Stomach smooth muscle (tissue), 2 donors: ENCODE data around the gene USH1C.

Source experiments
- H3K27ac ChIP-seq: one replicate; pipeline ENCODE4 v1.7.0; 2013; ENCODE audit warnings: mild to moderate bottlenecking, low read length, inconsistent platforms
- H3K27me3 ChIP-seq, 2 donors: one replicate each; pipeline ENCODE4 v1.7.0; 2013; ENCODE audit warnings: low read length in 2 of 2; ENCODE audit not compliant: insufficient read depth in 2 of 2, control insufficient read depth in 1 of 2
- H3K36me3 ChIP-seq, 2 donors: one replicate each; pipeline ENCODE4 v1.7.0; 2013; ENCODE audit warnings: low read length in 2 of 2; ENCODE audit not compliant: control insufficient read depth in 2 of 2, insufficient read depth in 2 of 2
- H3K4me1 ChIP-seq: one replicate; pipeline ENCODE4 v1.7.0; 2013; ENCODE audit warnings: low read length; ENCODE audit not compliant: control insufficient read depth, insufficient read depth
- H3K4me3 ChIP-seq, 2 donors: one replicate each; pipeline ENCODE4 v1.7.0; 2013; ENCODE audit warnings: low read length in 2 of 2
- H3K9ac ChIP-seq, 2 donors: one replicate each; pipeline ENCODE4 v1.7.0; 2013; ENCODE audit warnings: low read length in 2 of 2, mild to moderate bottlenecking in 1 of 2
- H3K9me3 ChIP-seq, 2 donors: one replicate each; pipeline ENCODE4 v1.7.0; 2013; ENCODE audit warnings: low read length in 2 of 2; ENCODE audit not compliant: control insufficient read depth in 2 of 2
- donor health status: healthy.
- donor health status: Pancreatic carcinoma.

USH1C gene

DNA sequence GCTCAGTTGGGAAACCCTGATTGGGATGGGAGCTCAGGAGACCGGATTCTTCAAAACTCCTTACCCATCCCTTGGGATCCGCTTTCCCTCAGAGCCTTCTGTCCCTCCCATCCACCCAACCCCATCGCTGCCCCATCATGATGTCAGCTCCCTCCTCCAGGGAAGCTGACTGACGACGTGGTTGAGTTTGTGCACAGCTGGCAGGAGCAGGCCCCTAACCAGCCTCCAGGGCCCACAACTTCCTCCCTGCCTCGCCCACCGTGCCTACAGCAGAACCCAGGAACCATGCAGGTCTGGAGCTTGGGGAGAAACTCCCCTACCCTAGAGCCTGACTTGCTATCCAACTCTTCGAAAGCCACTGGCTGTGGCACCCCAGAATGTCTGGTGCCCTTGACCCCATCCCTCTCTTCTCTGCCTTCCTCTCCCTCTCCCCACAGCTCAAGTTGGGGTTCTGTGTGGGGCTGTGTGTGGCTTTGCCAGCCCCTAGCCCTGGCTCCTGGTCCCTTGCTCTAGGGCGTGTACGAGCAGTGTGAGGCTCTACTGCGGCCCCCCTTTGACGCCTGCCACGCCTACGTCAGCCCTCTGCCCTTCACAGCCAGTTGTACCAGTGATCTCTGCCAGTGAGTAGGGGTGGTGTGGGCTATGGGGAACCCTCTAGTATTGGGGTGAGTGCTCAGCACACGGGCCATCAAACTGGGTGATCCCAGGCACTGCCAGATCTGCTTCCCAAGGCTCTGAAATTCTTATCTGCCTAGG, 14.0 kb upstream of the USH1C start:
- no peaks in the 10 kb centered on the region for H3K4me1 ChIP-seq
- H3K27ac ChIP-seq: no peak overlapping the region
- H3K9me3 ChIP-seq: no peaks in the 10 kb centered on the region
- peaks cover 0 to 6% of the 10 kb centered on the region in 2 donors for H3K27me3 ChIP-seq
- H3K4me3 ChIP-seq: no peak overlapping the region
- H3K9ac ChIP-seq: no peak overlapping the region
- no peaks in the 10 kb centered on the region for H3K36me3 ChIP-seq

DNA sequence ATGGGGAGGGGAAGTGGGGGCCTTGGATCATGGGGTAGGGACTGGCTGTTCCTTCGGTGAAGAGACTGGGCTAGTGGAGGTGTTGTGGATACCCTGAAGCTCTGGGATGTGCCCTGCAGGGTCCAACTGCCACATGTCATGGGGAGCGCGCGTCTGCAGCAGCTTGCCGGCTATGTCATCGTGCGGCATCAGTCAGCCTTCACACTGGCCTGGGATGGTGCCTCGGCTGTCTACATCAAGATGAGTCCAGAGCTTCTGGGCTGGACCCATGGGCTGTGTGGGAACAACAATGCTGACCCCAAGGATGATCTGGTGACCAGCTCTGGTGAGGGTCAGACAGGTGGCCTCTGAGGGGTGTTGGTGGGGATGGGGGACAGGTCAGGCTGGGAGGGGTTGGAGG, 12.8 kb upstream of the USH1C start:
- H3K4me1 ChIP-seq: no peaks in the 10 kb centered on the region
- H3K36me3 ChIP-seq: no peaks in the 10 kb centered on the region
- peaks cover 4 to 9% of the 10 kb centered on the region in 2 donors for H3K27me3 ChIP-seq

DNA sequence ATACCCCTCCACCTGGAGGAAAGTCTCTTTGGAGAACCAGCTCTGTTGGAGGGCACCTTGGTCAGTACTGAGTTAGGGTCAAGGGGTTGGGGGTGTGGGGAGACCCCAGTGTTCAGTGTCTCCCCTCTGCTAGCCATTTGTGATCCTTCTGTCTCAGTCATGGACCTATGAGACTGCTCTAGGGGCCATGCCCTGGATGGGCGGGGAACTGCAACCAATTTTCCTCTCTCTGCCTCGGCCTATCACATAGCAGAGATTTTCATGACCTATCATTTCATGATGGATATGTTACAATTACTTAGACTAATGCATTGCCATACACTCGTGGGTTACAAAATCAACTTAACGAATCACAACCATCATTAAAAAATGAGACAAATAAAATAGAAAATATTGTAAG, 10.3 kb upstream of the USH1C start:
- Histone ChIP-seq H3K4me3 (no peak overlapping the region), H3K4me1 (no peaks in the 10 kb centered on the region), H3K27ac (no peak overlapping the region), H3K9me3 (no peaks in the 10 kb centered on the region), H3K36me3 (no peaks in the 10 kb centered on the region), H3K27me3 (peaks cover 4 to 11% of the 10 kb centered on the region in 2 donors), H3K9ac (no peak overlapping the region)

More for the DNA sequence above, 12.8 kb upstream of the USH1C start:
- Histone ChIP-seq H3K4me3 (no peak overlapping the region), H3K27ac (no peak overlapping the region), H3K9me3 (no peaks in the 10 kb centered on the region), H3K9ac (no peak overlapping the region)

DNA sequence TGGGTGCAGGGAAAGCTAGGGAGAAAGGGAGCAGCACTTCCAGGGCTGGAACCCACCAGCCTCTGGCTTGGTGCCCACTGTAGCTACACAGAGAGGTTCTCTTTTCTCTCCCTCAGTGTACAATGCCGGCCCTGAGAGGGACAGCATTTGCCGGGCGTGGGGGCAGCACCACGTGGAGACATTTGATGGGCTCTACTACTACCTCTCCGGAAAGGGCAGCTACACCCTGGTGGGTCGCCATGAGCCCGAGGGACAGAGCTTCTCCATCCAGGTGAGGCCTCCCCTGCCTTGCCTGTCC, 9.0 kb upstream of the USH1C start:
- Histone ChIP-seq H3K36me3 (no peaks in the 10 kb centered on the region), H3K4me1 (no peaks in the 10 kb centered on the region), H3K27ac (no peak overlapping the region), H3K9me3 (no peaks in the 10 kb centered on the region), H3K27me3 (peaks cover 6 to 8% of the 10 kb centered on the region in 2 donors), H3K9ac (no peak overlapping the region), H3K4me3 (no peak overlapping the region)

DNA sequence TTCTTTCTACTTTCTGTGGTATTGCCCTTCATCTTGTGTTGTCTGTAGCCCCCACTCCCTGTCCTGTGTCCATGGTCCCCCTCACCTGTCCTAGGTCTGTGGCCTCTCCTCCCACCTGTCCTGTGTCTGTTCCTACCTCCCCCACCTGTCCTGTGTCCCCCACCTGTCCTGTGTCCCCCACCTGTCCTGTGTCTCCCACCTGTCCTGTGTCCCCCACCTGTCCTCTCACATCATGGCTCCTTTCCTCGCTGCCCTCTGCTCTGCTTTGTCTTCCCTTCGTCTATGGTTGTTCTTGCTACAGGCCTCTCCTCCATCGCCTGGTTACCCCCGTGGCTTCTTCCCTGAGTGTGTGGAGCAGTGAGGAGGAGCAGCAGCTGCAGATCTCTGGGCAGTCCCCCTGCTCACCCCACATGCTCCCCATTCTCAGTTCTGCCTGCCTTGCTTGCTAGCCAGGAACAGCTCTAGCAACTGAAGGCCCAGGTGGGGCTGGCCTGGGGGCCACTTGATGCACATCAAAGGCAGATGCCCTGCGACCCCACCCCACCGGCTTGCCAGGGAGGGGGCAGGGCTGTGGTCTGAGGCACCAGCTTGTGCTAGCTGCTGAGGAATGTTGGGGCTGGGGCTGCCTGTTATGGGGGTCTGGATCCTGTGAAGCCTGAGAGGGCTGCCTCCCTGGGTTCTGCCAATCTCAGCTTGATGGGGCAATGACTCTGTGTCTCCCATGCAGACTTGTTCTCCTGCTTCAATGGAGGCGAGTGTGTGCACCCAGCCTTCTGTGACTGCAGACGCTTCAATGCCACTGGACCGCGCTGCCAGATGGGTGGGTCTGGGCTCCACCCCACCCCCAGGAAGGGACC, 8.4 kb upstream of the USH1C start:
- H3K36me3 ChIP-seq: no peaks in the 10 kb centered on the region
- no peaks in the 10 kb centered on the region for H3K4me1 ChIP-seq
- H3K9ac ChIP-seq: no peak overlapping the region
- no peak overlapping the region for H3K27ac ChIP-seq
- no peak overlapping the region for H3K4me3 ChIP-seq
- no peaks in the 10 kb centered on the region for H3K9me3 ChIP-seq
- peaks cover 8 to 13% of the 10 kb centered on the region in 2 donors for H3K27me3 ChIP-seq

DNA sequence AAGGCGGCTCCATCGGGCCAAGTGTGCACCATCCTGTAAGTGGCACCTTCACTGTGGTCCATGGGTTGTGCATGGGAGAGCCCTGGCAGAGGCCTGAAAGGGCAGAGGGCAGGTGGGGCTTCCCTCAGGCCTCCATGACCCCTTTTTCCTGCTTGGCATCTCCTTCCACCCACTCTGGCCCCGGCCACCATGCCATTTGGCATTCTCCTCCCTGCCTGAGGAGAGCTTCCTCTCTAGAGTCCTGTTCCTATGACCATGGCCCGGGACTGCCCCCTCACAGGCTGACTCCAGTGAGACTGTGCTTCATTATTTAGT, 7.8 kb upstream of the USH1C start:
- H3K36me3 ChIP-seq: no peaks in the 10 kb centered on the region
- peaks cover 12 to 19% of the 10 kb centered on the region in 2 donors for H3K27me3 ChIP-seq
- no peak overlapping the region for H3K9ac ChIP-seq
- H3K4me3 ChIP-seq: no peak overlapping the region
- no peaks in the 10 kb centered on the region for H3K4me1 ChIP-seq
- H3K9me3 ChIP-seq: no peaks in the 10 kb centered on the region
- H3K27ac ChIP-seq: no peak overlapping the region

DNA sequence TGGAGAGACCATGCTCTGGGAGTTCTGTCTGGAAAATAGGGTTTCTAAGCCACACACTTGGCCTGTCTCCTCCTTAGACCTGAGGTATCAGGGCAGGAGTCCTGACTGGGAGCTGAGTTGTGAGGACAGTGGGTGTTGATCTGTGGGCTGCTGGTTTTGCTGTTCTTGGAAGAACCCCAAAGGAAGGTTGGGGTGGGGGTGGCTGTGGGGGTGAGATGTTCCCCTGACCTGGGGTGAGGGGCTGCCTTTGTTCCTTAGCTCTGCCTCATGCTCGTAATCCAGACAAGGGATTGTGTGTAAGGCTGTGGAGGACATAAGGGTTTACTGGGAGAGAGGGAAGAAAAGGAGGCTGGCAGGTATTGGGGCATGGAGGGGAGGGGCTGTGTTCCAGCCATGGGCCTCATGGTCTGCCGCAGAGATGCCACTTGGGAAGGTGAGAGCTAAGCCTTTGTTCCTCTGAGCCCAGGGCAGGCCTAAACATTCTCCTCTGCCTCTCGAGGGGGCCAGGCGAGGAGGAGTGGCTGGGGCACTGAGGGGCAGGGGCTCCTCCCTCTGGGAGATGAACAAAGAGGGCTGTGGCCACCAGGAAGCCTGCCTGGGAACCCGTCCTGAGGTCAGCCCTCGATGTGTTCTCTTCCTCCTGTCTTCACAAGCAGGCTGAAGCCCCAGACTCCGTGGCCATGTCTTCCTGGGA, 7.3 kb upstream of the USH1C start:
- H3K4me3 ChIP-seq: no peak overlapping the region
- no peaks in the 10 kb centered on the region for H3K36me3 ChIP-seq
- H3K9me3 ChIP-seq: no peaks in the 10 kb centered on the region

DNA sequence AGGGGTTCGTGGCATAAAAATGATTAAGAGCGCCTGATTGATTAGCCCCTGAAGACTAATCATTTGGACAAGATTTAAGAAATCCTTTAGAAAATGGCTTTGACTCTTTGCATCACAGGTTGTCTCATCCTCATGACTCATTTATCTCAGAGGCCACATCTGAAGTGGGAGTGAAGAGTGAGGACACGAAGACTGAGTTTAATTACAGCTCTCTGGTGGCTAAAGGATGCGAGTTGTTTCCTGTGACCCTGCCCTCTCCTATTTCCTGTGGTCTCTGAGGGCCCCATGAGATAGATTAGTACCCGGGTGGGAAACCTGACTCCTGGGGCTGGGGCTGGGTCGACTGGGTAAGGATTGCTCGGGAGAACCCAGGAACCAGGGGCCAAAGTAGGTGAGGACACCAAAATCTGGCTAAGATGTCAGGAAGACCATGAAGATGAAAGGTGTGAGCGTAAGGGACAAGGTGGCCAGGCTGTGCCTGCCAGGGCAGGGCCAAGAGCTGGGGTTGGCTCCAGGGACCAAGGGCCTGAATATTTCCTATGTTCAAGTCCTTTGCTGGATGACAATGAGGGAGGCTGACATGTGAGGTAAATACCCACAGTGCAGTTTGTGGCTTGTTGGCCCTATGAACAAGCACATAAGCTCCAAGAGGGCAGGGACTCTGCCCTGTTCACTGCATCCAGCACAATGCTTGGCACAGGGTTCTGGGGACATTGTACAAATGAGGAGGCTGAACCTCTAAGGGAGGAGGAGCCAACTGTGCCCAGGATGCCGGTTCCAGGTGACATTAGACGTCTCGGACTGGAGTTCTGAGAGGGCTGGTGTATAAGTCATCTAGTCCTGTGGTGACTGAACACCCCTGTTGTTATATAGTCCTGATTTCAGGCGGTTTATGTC, 6.5 kb upstream of the USH1C start:
- Histone ChIP-seq H3K4me3 (no peak overlapping the region), H3K27ac (no peak overlapping the region), H3K9me3 (no peaks in the 10 kb centered on the region), H3K36me3 (no peaks in the 10 kb centered on the region), H3K4me1 (no peaks in the 10 kb centered on the region), H3K27me3 (peaks cover 18 to 28% of the 10 kb centered on the region in 2 donors), H3K9ac (no peak overlapping the region)

More for the DNA sequence above, 7.3 kb upstream of the USH1C start:
- Histone ChIP-seq H3K27me3 (peaks cover 15 to 24% of the 10 kb centered on the region in 2 donors), H3K9ac (no peak overlapping the region), H3K27ac (no peak overlapping the region), H3K4me1 (no peaks in the 10 kb centered on the region)

DNA sequence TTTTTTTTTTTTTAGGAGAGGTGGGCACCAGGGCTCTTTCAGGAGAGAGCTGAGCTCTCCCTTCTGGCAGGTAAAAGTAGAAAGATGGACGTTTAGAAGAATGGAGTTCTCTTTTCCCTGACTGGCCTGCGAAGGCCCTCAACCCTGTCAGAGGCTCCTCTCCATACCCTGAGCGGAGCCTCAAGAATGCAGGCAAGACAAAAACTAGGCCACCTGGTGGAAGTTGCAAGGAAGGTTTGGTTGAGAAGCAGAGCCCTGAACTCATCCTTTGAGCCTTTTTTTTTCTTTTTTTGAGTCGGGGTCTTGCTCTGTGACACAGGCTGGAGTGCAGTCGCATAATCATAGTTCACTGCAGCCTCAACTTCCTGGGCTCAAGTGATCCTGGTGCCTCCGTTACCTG, 4.2 kb upstream of the USH1C start:
- H3K36me3 ChIP-seq: no peaks in the 10 kb centered on the region
- peaks cover 27 to 34% of the 10 kb centered on the region in 2 donors for H3K27me3 ChIP-seq
- no peaks in the 10 kb centered on the region for H3K9me3 ChIP-seq
- no peak overlapping the region for H3K4me3 ChIP-seq
- peaks cover 6% of the 10 kb centered on the region for H3K4me1 ChIP-seq
- H3K9ac ChIP-seq: no peak overlapping the region
- H3K27ac ChIP-seq: no peak overlapping the region

DNA sequence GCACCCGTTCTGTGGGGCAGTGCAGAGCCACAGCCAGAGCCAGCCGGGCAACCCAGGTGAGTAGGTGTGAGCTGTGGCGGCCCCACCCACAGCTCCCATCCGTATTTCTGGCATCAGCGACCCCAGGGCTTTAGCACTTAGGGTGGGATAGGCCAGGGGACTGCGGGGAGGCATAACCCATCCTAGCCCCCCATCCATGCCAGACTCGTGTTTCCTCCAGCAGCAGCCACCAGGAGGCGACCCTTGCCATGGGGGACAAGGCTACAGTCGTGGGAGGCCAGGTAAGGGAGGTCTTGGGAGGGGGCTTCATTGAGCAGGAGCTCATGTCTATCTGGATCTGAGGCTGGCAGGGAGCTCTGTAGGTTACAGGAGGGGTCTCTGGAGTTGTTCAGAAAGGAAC, 3.7 kb upstream of the USH1C start:
- H3K9ac ChIP-seq: no peak overlapping the region
- peaks cover 6% of the 10 kb centered on the region for H3K4me1 ChIP-seq
- H3K27me3 ChIP-seq: peaks cover 28 to 34% of the 10 kb centered on the region in 2 donors
- H3K36me3 ChIP-seq: no peaks in the 10 kb centered on the region
- no peak overlapping the region for H3K4me3 ChIP-seq
- no peak overlapping the region for H3K27ac ChIP-seq
- H3K9me3 ChIP-seq: no peaks in the 10 kb centered on the region
